ENCODE results near the gene OSBPL2. TPM values are rescaled to one million over a fixed set of nuclear protein-coding genes. Genes with fewer than 3 reads are reported as not detected.

The OSBPL2 gene
- total and polyA plus RNA-seq, 4 donors = 9.9 to 19.7 (median 12.3) TPM

- no peak for TF ChIP-seq ATF3 (IDR thresholded peaks at IDR 0.05)
- no peak for TF ChIP-seq MAX (IDR thresholded peaks at IDR 0.05)
- no peak for TF ChIP-seq EGR1 (IDR thresholded peaks at IDR 0.05; ENCODE audit: low read depth in 2 of 2)
These were observed 27.8 kb upstream of the OSBPL2 start (continued) for GRCh38 chr20:62210496-62210855.

- Histone ChIP-seq H3K27ac (ENCODE audit: low read depth in 1 of 2, low read length in 2 of 2) (no peak overlapping the region), H3K9me3 (ENCODE audit: control insufficient read depth in 4 of 4, low read length in 3 of 4) (no peaks in the 10 kb centered on the region), H3K4me1 (ENCODE audit: control insufficient read depth in 4 of 4, insufficient read depth in 4 of 4, low read length in 3 of 4) (peaks cover 0 to 4% (median 0%) of the 10 kb centered on the region in 4 donors), H3K36me3 (ENCODE audit: control insufficient read depth in 4 of 4, insufficient read depth in 3 of 4, low read depth in 1 of 4, low read length in 3 of 4) (no peaks in the 10 kb centered on the region), H3K4me3 (ENCODE audit: low read depth in 1 of 3, low read length in 3 of 3) (no peak overlapping the region), H3K27me3 (ENCODE audit: control insufficient read depth in 4 of 4, insufficient read depth in 4 of 4, low read length in 3 of 4) (no peaks in the 10 kb centered on the region), H3K9ac (ENCODE audit: low read depth in 1 of 2, low read length in 2 of 2) (no peak overlapping the region)
- DNase-seq (ENCODE audit: low spot score) = no peak
- WGBS = 83% methylated on average over 8 of the region's 8 CpGs
- TF ChIP-seq JUND (IDR thresholded peaks at IDR 0.05) = no peak
- no peak for TF ChIP-seq EGR1 (IDR thresholded peaks at IDR 0.05; ENCODE audit: low read depth in 2 of 2)
- TF ChIP-seq YY1 (IDR thresholded peaks at IDR 0.05) = no peak
These were observed 27.1 kb upstream of the OSBPL2 start for GRCh38 chr20:62211216-62211615.

- 68% methylated on average over 9 of the region's 9 CpGs for WGBS
- Histone ChIP-seq H3K27me3 (ENCODE audit: control insufficient read depth in 4 of 4, insufficient read depth in 4 of 4, low read length in 3 of 4) (no peaks in the 10 kb centered on the region), H3K9me3 (ENCODE audit: control insufficient read depth in 4 of 4, low read length in 3 of 4) (no peaks in the 10 kb centered on the region), H3K9ac (ENCODE audit: low read depth in 1 of 2, low read length in 2 of 2) (no peak overlapping the region), H3K36me3 (ENCODE audit: control insufficient read depth in 4 of 4, insufficient read depth in 3 of 4, low read depth in 1 of 4, low read length in 3 of 4) (no peaks in the 10 kb centered on the region), H3K4me1 (ENCODE audit: control insufficient read depth in 4 of 4, insufficient read depth in 4 of 4, low read length in 3 of 4) (peaks cover 0 to 4% (median 0%) of the 10 kb centered on the region in 4 donors), H3K27ac (ENCODE audit: low read depth in 1 of 2, low read length in 2 of 2) (no peak overlapping the region), H3K4me3 (ENCODE audit: low read depth in 1 of 3, low read length in 3 of 3) (no peak overlapping the region)
- TF ChIP-seq FOXA1 (IDR thresholded peaks at IDR 0.05) = no peak
- TF ChIP-seq MAX (IDR thresholded peaks at IDR 0.05) = no peak
- TF ChIP-seq EGR1 (IDR thresholded peaks at IDR 0.05; ENCODE audit: low read depth in 2 of 2) = no peak
- no peak for TF ChIP-seq YY1 (IDR thresholded peaks at IDR 0.05)
- no peak for DNase-seq (ENCODE audit: low spot score)
These were observed 26.5 kb upstream of the OSBPL2 start for GRCh38 chr20:62211769-62212288.

- Histone ChIP-seq H3K36me3 (ENCODE audit: control insufficient read depth in 4 of 4, insufficient read depth in 3 of 4, low read depth in 1 of 4, low read length in 3 of 4) (no peaks in the 10 kb centered on the region), H3K4me1 (ENCODE audit: control insufficient read depth in 4 of 4, insufficient read depth in 4 of 4, low read length in 3 of 4) (peaks cover 0 to 4% (median 0%) of the 10 kb centered on the region in 4 donors), H3K27me3 (ENCODE audit: control insufficient read depth in 4 of 4, insufficient read depth in 4 of 4, low read length in 3 of 4) (no peaks in the 10 kb centered on the region), H3K9me3 (ENCODE audit: control insufficient read depth in 4 of 4, low read length in 3 of 4) (no peaks in the 10 kb centered on the region), H3K4me3 (ENCODE audit: low read depth in 1 of 3, low read length in 3 of 3) (no peak overlapping the region), H3K27ac (ENCODE audit: low read depth in 1 of 2, low read length in 2 of 2) (no peak overlapping the region), H3K9ac (ENCODE audit: low read depth in 1 of 2, low read length in 2 of 2) (no peak overlapping the region)
- 48% methylated on average over 10 of the region's 10 CpGs for WGBS
- TF ChIP-seq HNF4G (IDR thresholded peaks at IDR 0.05) = no peak
- TF ChIP-seq TAF1 (conservative IDR thresholded peaks at IDR 0.05) = no peak
- no peak for TF ChIP-seq EGR1 (IDR thresholded peaks at IDR 0.05; ENCODE audit: low read depth in 2 of 2)
- no peak for TF ChIP-seq ATF3 (IDR thresholded peaks at IDR 0.05)
- no peak for TF ChIP-seq REST (IDR thresholded peaks at IDR 0.05)
- no peak for TF ChIP-seq ZBTB33 (IDR thresholded peaks at IDR 0.05)
- TF ChIP-seq JUND (IDR thresholded peaks at IDR 0.05) = no peak
- no peak for TF ChIP-seq NR2F2 (IDR thresholded peaks at IDR 0.05)
- no peak for TF ChIP-seq HNF4A (conservative IDR thresholded peaks at IDR 0.05)
- DNase-seq (ENCODE audit: low spot score) = no peak
These were observed 26.0 kb upstream of the OSBPL2 start for GRCh38 chr20:62212299-62212698.

Data from liver (tissue), 9 donors.